Lower leg skin (tissue), 3 donors: ENCODE results near the gene TKT.

Experiments used
- POLR2A ChIP-seq, 2 donors: fragments of 450-650 bp; IDR thresholded peaks; one replicate each; pipeline ENCODE4 v1.6.1; 2016 to 2017; ENCODE audit warnings: antibody characterized with exemption in 2 of 2, mild to moderate bottlenecking in 1 of 2, moderate library complexity in 1 of 2
- TF ChIP-seq, protein P1 (sequence below), 3 donors: fragments of 450-650 bp; IDR thresholded peaks; one replicate each; pipeline ENCODE4 v1.5.1; 2016; ENCODE audit warnings: antibody characterized with exemption in 3 of 3, mild to moderate bottlenecking in 3 of 3, moderate library complexity in 2 of 3

DNA sequence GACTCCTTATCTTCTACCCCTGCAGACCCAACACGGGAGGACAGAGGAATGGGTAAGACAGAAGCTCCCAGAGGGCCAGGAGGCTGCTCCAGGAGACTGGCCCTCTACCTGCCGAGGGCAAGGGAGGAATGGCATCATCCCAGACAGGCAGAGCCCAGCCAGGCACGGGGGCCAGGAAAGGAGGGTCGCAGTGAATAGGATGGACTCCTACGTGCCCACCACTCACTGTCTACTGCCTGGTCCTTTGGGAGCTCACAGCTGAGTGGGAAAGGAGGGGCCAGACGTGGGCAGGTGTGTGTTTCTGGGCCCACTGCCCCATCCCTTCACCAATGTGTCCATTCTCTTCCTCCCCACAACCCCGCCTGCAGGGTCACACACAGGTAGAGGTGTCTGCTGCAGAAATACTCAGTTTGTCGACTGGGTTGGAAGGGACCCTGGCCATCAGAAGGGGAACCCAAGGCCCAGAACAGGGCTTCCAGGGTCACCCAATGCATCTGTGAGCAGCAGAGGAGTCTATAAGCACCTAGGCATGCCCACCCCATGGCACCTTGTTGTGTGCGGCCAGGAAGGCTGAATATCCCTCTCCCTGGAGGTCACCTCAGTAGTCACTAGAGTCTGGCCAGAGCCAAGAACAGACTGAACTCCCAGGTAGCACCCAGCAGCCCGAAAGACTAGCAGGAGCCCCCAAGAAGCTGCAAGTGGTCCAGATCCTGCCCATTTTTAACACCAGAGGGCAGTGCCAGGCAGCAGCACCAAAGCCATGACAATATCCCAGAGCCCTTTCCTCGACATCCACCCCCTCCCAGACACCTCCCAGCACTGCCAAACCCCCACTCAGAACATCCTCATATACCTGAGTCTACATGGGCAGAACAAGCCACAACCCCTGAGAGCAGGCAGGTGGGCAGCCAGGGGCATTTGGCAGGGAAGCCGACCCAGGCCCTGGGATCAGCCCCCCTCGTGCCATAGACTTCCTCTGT lies 24.0 kb downstream of the TKT start:
- TF ChIP-seq, protein P1, sequence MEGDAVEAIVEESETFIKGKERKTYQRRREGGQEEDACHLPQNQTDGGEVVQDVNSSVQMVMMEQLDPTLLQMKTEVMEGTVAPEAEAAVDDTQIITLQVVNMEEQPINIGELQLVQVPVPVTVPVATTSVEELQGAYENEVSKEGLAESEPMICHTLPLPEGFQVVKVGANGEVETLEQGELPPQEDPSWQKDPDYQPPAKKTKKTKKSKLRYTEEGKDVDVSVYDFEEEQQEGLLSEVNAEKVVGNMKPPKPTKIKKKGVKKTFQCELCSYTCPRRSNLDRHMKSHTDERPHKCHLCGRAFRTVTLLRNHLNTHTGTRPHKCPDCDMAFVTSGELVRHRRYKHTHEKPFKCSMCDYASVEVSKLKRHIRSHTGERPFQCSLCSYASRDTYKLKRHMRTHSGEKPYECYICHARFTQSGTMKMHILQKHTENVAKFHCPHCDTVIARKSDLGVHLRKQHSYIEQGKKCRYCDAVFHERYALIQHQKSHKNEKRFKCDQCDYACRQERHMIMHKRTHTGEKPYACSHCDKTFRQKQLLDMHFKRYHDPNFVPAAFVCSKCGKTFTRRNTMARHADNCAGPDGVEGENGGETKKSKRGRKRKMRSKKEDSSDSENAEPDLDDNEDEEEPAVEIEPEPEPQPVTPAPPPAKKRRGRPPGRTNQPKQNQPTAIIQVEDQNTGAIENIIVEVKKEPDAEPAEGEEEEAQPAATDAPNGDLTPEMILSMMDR (IDR thresholded peaks at IDR 0.05): no peak
- no peak for TF ChIP-seq POLR2A (IDR thresholded peaks at IDR 0.05)
